HG02623 (cell line): Measurements from ENCODE around the gene TMED4.
"Not testable (repeated sequence)": the region's sequence is repeated elsewhere in the genome, so short reads cannot be mapped to it uniquely, and the experiment has no call there.

Source experiments
- ATAC-seq: cut with Tn5 transposase; IDR thresholded peaks from one replicate; pipeline ENCODE4 v1.9.1; 2021; ENCODE audit warnings: moderate library complexity; ENCODE audit not compliant: unreplicated experiment

TMED4 gene

DNA sequence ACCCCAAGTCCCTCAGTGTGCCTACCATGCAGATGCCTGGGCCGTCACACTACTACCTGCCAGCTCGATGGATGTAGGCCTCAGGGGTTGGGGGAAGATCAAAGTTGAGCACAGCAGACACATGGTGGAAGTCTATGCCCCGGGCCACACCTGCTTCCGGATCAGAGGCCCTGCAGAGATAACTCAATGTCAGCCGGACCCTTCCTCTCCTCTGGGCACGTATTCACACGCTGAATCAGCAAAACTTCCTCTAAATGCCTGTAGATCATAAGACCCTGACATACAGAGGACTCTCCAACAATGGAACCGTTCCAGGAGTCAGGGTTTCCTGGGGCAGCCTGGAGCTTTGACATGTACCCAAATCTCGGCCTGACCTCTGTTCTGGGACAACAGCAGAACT, 12.1 kb downstream of the TMED4 start:
- no peak for ATAC-seq

DNA sequence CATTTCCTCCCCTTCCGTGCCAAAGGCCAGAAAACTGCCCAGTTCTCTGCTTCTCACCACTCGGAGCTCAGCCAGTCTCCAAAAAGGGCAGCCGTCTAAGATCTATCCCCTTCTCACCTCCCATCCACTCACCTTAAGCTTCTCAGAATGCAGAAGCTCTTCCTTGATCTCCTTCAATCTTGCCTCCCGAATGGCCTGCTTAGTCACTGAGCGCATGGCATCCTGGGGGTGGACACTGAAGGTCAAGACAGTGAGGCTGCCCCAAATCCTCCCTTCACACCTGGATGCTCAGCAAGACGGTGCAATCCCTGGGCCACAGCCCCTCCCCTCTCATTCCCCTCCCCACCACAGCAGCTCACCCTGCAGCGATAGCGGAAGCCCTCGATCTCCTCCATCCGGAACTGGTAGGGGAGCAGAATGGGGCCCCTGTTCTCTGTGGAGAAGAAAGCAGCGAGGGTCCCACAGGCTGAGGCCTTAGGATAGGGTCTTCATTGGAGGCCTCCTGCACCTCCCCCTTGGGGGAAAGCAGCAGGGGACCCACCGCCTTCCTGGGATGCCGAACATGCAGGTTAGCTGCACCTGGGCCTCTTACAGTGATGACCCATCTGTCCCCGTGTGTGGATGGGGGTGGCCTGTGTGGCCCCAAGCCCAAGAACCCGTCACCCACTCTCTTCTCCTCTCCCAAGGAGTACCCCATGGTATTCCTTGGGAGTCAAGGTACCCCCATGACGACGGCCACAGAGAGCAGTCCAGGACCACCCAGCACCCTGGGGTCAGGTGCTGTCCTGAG, 13.1 kb downstream of the TMED4 start:
- no peak for ATAC-seq

DNA sequence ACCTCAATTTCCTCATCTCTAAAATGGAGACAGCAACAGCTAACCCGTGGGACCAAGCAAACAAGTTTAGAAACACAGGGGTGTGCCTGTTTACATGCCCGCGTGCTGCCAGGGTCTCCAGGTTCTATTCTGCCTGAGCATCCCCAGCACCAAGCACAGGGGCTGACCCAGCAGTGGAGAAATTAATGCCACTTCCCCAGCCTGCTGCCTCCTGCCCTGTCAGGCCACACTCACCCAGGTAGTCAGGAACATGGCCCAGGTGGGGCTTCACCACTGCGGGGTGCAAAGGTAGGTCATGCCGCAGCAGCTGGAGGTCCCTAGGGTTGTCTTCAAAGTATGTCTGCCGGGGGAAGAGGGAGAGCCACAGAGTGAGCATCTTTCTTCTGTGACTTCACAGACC, 14.1 kb downstream of the TMED4 start:
- no peak for ATAC-seq

DNA sequence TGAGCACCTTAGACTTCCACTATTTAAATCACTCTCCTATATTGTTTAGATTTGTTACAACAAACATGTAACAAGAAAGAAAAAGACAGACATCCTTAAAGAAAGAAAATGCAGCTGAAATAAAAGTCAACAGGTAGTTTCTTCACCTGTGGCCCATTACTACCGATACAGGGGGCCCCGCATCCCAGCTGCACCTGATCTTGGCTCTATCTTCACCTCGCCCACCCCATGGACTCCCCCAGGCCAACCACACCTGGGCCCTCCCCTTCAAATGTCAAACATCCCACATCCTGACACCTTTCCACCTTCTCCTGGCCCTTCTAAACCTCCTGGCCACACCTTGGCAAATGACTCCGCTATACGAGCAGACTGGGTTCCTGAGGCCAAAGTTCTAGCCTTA, 15.4 kb downstream of the TMED4 start:
- no peak for ATAC-seq

DNA sequence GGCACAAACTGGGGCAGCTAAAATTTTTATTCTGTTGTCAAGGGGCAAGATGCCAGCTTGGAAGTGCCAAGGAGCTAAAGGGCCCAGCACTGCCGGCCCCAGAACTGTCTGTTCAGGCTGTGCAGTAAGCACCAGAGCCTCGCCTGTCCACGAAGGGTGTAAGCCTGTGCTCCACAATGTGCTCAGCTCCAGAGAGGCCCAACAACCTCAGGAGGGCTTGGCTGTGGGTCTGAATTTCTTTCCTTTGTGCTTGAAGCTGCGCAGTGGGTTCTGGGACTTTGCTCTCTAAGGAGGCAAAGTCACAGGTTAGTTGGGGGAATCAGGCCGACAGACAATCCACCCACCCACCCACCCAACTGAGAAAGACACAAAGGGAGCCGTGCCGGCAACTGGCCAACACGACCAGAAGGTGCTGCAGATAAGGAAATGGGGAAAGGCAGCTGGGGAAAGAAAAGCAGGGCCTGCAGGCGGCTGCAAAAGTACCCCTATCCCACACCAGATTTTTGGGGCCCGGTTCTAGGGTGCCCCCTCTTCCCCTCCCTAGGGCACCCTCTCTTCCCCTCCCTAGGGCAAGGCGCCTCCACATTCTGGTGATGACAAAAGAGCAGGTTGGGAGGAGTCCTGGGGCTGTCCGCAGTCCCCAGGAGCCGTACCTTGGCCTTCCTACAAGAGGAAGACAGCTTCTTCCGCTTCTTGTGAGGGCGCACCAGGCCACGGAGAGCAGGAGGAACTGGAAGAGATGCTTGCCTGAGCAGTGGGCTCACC, 16.1 kb downstream of the TMED4 start:
- ATAC-seq, result no peak

DNA sequence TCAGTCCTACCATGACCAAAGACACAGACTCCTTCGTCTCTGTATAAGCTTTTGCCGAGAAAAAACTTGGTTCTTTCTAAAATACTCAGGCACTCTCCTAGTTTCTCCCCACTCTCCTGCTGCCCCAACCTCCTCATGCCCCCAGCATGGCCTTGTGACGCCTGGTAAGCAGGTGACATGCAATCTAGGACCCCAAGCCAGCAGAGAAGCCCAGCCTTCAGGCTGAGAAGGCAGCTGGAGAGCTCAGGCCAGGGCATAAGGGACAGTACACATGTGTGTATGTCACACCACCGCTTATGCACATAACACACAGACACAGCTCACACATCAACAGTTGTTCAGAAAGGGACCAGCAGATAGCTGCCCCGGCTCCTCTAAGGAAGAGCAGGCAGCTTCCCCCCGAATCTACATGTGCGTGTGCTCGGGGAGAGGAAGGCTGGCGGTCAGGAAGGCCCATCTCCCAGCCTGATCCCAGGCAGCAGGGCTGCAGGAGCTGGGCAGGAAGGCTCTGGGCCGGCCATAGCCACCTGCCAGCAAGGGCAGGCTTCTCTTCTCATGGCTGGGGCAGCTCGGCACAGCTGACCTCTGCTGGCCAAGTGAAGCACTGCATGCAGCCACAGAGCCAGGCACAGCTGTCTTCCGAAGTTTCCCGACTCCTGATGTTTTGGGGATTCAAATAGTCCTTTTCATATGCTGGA, 16.8 kb downstream of the TMED4 start:
- ATAC-seq, result no peak

DNA sequence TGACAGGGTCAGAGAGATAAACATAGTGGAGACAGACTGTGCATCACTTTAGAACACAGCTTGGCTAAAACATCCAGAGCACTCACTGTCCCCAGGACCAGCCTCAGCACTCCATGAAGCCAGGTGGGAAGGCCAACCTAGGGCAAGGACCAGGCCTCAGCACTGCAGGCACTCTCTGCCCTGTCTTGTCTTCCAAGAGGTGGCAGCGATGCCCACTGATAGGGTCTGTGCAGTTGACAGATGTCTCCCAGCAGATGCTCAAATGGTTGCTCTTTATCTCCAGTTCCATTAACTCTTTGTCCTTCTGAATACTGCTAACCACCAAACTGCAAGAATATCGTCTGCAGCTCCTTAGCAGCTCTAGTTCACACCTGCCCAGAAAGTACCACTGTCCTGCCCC, 17.4 kb downstream of the TMED4 start:
- no peak for ATAC-seq

DNA sequence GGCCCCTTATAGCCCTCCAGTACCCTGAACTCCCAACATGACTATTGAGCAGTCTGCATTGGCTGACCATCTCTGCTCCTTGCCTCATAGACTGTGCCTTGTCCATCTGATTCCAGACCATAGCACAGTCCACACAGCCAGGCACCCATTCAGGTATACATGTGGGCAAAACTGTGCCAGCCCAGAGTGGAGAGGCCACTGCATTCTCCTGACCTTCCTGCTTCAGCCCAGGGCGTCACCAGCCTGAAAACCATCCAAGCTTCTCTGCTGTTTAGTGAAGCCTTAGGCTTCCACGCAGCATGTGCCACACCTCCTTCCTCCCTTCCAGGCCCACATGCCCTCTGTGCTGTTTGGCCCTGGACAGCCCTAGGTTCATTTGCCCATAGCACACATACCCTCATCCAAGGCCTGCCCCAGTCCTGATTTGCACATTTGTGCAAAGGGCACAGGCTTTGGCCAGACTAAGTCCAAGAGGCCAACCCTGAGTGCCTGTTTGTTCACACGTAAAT, 18.8 kb downstream of the TMED4 start:
- ATAC-seq, result no peak

DNA sequence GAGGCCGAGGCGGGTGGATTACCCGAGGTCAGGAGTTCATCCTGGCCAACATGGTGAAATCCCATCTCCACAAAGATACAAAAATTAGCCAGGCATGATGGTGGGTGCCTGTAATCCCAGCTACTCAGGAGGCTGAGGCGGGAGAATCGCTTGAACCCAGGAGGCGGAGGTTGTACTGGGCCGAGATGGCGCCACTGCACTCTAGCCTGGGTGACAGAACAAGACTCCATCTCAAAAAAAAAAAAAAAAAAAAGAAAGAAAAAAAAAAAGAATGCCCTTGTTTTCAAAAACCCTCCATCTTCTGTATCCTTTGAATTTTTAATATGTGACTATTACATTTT, 19.4 kb downstream of the TMED4 start:
- ATAC-seq, result not testable (repeated sequence)

DNA sequence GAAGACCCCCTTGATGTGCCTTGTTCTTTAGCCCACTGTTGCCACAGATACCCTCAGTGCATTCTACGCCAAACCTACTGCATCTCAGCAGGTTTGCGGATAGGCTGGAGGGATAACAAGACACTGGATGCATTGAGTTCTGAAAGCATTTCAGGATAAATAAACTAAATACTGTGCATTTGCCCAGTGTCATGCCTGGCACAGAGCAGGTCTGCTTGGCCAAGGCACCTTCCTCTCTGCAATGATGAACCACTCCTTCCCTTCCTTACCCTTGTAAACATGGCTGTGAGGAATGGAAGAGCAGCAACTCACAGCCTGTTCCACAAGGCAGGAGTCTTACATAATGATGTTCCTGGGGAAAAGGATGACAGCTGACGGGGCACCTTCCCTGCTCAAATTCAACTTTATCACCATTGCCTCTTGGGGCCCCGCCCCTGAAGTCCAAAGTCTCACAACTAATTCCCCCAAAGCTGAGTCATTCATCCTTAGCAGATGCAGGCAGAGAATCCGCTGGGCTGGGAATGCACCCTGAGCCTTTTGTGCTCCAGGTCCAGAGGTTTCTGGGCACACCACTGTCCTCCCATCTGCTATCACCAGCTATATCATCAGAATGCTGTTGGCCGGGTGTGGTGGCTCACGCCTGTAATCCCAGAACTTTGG, 19.9 kb downstream of the TMED4 start:
- ATAC-seq, result no peak

DNA sequence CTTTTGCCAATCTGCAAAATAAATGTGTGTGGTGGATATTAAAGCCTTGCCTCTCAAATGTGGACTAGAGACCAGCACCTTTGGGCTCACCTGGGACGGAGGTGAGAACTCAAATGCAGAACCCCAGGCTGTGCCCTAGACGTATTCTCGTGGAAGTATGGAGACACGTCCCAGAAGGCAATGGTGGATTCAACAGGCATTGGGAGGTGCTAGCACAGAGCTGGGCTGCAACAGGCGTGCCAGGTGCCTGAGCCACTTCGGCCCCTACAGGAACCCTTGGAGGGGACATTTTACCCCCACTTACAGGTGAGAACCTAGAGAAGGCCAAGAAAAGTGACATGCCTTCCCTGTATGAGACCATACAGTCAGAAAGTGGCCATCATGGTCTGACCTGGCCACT, 20.6 kb downstream of the TMED4 start:
- no peak for ATAC-seq

DNA sequence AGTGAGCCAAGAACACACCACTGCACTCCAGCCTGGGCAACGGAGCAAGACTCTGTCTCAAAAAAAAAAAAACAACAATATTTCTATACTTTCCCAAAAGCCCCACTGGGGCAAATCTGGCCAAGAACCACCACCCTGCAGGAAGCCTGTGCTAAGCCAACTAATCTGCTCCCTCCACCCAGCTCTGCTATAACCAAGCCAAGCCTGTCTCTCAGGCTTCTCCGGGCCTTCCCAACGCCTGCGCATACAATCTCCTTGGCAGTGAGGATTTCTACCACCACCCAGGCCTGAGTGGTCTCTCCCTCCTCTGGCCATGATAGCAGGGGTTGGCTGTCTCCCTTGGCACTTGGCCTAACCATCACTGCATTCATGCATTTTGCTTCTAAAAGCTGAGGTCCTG, 22.5 kb downstream of the TMED4 start:
- no peak for ATAC-seq

DNA sequence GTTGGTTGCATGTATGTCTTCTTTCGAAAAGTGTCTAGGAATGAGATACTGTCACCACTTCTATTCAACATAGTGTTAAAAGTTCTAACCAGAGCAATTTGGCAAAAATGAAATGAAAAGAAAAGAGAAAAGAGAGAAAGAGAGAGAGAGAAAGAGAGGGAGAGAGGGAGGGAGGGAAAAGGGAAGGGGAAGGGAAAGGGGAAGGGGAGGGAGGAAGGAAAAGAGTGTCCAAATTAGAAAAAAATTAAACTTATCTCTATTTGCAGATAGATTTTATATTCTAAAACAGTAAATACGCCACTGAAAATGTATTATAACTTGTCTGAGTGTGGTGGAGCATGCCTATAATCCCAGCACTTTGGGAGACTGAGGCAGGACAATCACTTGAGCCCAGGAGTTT, 24.5 kb downstream of the TMED4 start:
- no peak for ATAC-seq

DNA sequence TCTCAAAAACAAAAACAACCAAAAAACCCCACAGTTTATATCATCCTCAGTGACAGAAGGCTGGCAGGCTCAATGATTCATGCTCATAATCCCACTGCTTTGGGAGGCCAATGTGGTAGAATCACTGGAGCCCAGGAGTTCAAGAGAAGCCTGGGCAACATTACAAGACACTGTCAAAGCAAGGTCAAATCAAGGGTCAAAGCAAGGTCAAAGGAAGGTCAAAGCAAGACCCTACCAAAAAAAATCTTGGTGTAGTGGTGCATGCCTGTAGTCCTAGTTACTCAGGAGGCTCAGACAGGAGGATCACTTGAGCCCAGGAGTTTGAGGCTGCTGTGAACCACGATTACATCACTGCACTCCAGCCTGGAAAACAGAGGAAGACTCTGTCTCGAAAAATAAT, 26.7 kb downstream of the TMED4 start:
- no peak for ATAC-seq

DNA sequence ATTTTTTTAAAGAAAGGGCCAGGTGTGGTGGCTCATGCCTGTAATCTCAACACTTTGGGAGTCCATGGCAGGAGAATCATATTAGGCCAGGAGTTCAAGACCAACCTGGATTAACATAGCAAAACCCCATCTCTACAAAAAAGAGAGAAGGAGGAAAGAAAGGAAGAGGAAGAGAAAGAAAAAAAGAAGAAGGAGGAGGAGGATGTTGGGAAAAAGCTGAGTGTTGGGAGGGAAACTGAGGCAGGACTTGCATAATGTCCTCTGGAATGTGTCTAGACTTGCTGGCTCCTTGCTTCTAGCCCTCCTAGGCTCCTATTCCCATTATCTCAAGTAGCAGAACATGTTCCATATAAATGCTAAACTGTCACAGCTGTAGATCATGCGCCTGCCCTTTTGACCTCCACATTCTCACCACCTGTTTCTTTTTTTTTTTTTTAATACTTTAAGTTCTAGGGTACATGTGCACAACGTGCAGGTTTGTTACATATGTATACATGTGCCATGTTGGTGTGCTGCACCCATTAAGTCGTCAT, 29.5 kb downstream of the TMED4 start:
- ATAC-seq, result not testable (repeated sequence)

DNA sequence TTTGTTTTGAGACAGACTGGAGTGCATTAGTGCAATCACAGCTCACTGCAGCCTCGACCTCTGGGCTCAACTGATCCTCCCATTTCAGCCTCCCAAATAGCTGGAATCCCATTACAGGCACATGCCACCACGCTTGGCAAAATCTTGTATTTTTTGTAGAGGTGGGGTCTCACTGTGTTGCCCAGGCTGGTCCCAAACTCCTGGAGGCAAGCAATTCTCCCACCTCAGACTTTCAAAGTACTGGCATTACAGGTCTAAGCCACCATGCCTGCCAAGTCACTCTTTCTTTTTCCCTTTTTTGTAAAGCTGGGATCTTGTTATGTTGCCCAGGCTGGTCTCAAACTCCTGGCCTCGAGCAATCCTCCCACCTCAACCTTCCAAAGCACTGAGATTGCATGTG, 32.6 kb downstream of the TMED4 start:
- no peak for ATAC-seq

DNA sequence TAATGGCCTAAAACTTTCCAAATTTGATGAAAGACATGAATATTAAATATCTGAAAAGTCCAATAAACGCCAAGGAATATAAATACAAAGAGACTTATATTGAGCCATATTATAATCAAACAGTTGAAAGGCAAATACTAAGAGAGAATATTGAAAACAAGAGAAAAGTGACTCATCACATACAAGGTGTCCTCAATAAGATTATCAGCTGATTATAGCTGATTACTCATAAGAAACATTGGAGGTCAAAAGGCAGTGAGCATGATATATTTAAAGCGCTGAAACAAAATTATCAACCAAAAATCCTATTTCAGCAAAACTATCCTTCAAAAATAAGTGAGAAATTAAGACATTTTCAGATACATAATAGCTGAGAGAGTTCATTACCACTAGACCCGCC, 33.1 kb downstream of the TMED4 start:
- ATAC-seq, result no peak

DNA sequence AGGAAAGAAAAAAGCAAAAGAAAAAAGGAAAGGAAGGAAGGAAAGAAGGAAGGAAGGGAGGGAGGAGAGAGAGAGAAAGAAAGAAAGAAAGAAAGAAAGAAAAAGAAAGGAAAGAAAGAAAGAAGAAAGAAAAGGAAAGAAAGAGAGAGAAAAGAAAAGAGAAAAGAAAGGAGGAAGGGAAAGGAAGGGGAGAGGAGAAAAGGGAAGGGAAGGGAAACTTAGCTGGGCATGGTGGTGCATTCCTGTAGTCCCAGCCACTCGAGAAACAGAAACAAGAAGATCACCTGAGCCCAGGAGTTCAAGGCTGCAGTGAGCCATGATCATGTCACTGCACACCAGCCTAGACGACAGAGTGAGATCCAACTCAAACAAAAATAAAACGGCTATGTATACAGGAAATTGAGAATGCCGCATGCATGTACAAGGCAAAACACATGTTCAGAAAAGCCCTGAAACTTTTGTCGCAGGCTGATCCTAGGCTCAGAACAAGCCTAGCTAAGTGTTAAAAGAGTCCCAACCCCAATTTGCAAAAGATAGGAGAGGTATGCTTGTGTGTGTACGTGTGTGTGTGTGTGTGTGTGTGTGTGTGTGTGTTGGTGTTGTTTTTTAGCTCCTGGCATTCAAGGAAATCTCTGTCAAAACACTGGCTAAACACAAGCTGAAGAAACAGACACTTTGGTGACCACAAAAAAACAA, 34.3 kb downstream of the TMED4 start:
- no peak for ATAC-seq

DNA sequence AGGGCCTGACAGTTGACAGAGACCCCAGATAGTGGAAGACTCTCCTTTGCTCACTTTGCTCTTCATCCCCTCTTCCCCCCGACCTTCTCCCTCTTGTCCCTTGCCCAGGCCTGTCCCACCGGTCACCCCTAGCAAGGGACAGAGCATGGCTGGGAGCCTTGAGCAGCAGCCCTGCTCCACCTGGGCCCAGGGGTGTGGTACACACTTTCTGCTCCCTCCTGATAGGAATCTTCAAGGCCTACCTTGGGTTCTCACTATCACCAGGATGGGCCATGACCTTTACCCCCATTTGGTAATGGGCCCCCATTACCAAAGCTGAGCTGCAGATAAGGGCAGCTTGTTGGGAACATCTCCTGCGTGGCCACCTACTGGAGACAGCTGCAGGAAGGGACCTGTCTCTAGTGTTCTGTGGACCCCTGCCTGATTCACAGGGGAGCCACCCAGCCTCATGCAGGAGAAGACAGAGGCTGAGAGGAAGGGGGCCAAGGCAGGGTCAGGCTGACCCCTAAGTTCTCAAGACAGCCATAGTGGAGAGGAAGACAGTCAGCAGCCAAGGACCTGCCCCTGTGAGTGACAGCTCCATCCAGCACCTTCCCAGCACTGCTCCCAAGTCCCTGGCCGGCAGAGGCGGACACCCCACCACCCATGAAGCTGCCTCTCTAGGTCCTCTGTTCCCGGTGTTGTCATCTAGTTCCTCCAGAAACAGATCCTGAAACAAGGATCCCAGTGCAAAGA, 40.0 kb downstream of the TMED4 start:
- no peak for ATAC-seq
